Left ventricle myocardium inferior (tissue), 1 donor: ENCODE data around the gene TCERG1L. TPM values are rescaled to one million over a fixed set of nuclear protein-coding genes. Genes with fewer than 3 reads are reported as not detected.

ENCODE experiments used
- DNase-seq: peaks from one replicate; pipeline ENCODE4 v3.0.0-alpha.2; 2020
- H3K27ac ChIP-seq: fragments of 200-600 bp; replicated peaks from 2 replicates; pipeline ENCODE4 v1.8.0; 2021
- H3K27me3 ChIP-seq: fragments of 200-600 bp; 2 replicates; pipeline ENCODE4 v1.8.0; 2021; ENCODE audit warnings: low read depth
- H3K36me3 ChIP-seq: fragments of 200-600 bp; 2 replicates; pipeline ENCODE4 v1.8.0; 2021
- H3K4me1 ChIP-seq: fragments of 200-600 bp; 2 replicates; pipeline ENCODE4 v1.8.0; 2021
- H3K4me3 ChIP-seq: fragments of 200-600 bp; 2 replicates; pipeline ENCODE4 v1.8.0; 2021; ENCODE audit warnings: mild to moderate bottlenecking, moderate library complexity
- H3K9me3 ChIP-seq: fragments of 200-600 bp; replicated peaks from 2 replicates; pipeline ENCODE4 v1.8.0; 2021
- intact Hi-C: fragments of 100-400 bp; cut with micrococcal nuclease; formaldehyde crosslinking; loops from one replicate; pipeline ENCODE4 v1.11.0; 2022
- total RNA-seq: library from RNA; stranded (reverse); fragmentation: NEBNext Ultra II Directional; extraction: Animal tissue kit (Norgen Biotek cat#: 25700); gene quantifications from one replicate; pipeline ENCODE4 v1.2.1, GENCODE V29; 2021
- TF ChIP-seq, protein P1 (sequence below): fragments of 200-600 bp; IDR thresholded peaks from 2 replicates; pipeline ENCODE4 v1.8.0; 2021; ENCODE audit warnings: antibody characterized with exemption, mild to moderate bottlenecking, borderline replicate concordance
- donor health status: DM: no; HTN: yes; CAD: no; lungs with severe emphysema.

The TCERG1L gene
- total RNA-seq, 1 donor from 2014 or later = not detected

DNA sequence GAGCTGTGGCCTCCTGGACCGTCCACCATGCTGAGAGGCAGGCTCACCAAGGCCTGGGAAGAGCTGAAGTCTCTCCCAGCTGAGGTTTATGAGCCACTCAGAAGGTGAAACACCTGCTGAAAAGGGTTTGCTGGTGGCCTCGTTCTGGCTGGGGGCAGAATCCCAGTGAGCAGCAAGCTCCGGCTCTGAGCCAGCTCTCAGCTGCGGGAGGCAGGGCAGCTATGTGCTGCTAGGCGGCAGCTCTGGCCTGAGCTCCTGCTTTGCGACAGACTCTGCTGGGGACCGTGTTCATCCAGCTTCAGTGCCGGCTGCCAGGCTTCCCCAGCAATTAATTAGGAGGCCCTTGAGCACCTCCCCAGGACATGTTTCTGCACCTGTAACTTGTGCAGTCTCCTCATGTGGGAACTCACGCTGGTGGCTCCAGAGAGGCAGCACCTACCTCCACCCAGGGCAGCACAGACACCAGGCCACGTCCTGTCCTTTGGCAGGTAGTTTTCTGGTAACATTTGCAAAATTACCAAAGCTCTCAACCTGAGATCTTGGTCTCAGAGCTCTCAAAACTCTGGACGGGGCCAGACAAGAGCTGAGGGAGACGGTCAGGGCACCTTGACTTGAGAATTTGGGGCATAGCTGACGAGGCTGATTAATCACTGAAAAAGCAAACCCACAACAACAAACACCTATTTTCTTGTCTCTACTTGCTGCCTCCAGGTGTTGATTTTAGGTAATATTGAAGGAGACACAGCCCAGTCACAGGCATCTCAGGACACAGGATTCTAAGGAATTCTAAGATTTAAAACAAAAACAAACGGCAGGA is 185.0 kb downstream of the TCERG1L start:
- H3K4me3 ChIP-seq = no peak overlapping the region
- no peak for DNase-seq
- TF ChIP-seq, protein P1, sequence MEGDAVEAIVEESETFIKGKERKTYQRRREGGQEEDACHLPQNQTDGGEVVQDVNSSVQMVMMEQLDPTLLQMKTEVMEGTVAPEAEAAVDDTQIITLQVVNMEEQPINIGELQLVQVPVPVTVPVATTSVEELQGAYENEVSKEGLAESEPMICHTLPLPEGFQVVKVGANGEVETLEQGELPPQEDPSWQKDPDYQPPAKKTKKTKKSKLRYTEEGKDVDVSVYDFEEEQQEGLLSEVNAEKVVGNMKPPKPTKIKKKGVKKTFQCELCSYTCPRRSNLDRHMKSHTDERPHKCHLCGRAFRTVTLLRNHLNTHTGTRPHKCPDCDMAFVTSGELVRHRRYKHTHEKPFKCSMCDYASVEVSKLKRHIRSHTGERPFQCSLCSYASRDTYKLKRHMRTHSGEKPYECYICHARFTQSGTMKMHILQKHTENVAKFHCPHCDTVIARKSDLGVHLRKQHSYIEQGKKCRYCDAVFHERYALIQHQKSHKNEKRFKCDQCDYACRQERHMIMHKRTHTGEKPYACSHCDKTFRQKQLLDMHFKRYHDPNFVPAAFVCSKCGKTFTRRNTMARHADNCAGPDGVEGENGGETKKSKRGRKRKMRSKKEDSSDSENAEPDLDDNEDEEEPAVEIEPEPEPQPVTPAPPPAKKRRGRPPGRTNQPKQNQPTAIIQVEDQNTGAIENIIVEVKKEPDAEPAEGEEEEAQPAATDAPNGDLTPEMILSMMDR = no peak
- peaks cover 62% of the 10 kb centered on the region for H3K27me3 ChIP-seq
- H3K9me3 ChIP-seq = no peaks in the 10 kb centered on the region
- no peak overlapping the region for H3K27ac ChIP-seq
- no peaks in the 10 kb centered on the region for H3K36me3 ChIP-seq
- H3K4me1 ChIP-seq = peaks cover 11% of the 10 kb centered on the region
- intact Hi-C loops = no loop called here

DNA sequence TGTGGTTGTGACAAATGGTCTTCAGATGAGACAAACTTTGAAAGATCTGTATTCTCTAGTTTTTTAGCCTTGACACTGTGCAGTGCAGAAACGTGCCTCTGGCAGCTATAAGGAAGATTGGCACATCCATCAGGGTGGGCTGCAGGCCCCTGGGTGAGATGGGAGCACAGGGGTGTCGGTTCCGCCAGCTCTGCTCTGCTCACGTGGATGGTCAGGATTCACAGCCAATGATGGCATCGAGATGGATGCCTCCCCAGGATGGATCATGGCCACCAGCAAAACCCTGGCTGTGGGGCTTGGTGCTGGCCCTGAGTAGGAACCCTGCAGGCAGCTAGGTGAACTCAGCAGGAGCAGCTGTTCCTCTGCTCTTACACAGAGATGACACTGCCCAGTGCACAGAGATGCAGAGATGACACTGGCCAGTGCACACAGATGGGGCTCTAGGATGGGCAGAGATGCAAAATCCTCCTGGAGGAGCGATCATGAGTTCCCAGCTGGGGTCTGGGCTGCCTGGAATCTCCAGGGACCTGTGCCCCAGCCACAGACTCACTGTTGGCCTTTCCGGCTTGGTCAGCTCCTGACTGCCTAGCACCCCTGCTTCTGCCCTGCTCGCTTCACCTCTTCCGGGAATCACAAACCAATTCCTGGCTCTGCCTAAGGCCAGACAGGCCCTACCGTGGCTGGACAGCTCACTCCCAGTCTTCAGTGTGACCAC is 185.9 kb downstream of the TCERG1L start:
- Histone ChIP-seq H3K27ac (no peak overlapping the region), H3K27me3 (peaks cover 66% of the 10 kb centered on the region), H3K4me3 (no peak overlapping the region), H3K9me3 (no peaks in the 10 kb centered on the region), H3K4me1 (peaks cover 3% of the 10 kb centered on the region), H3K36me3 (no peaks in the 10 kb centered on the region)
- DNase-seq = no peak
- TF ChIP-seq, protein P1 = no peak
- intact Hi-C loops = no loop called here

DNA sequence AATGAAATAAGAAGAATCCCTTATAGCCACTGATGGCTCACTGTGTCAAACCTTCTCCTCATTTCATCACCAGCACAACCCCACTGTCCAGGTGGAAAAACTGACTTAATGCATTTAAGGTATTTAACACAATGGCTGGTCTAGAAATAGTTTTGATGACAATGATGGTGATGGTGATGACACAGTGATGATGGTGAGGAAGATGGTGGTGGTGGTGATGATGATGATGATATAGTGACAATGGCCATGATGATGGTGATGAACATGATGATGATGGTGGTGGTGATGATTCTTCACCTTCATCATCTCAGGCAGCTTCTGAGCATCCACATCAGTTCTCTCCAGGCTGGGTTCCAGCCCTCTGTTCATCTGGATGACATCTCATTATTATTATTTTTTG is 186.6 kb downstream of the TCERG1L start:
- Histone ChIP-seq H3K36me3 (no peaks in the 10 kb centered on the region), H3K9me3 (no peaks in the 10 kb centered on the region), H3K4me1 (no peaks in the 10 kb centered on the region), H3K4me3 (no peak overlapping the region), H3K27me3 (peaks cover 73% of the 10 kb centered on the region), H3K27ac (no peak overlapping the region)
- intact Hi-C loops = no loop called here
- TF ChIP-seq, protein P1 = no peak
- DNase-seq = no peak

DNA sequence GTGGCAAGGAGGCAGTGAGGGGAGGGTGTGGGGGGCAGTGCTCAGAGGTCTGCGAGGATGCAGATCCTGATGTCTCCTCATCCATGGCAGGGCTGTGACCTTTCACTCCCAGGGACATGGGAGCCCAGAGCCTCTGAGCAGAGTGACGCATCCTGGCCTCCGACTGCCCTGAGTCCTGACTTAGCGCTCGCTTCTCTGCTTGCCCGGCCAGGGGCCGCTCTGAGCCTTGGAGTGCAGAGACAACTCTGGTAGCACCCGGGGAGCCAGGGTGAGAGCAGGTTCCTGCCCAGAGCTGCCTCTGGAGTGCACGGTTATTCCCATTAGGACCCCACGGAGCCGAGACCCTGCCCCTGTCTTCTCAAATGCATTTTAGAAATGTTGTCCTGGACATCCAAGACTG is 188.0 kb downstream of the TCERG1L start:
- TF ChIP-seq, protein P1 = no peak
- Histone ChIP-seq H3K4me3 (no peak overlapping the region), H3K9me3 (no peaks in the 10 kb centered on the region), H3K27ac (no peak overlapping the region), H3K4me1 (no peaks in the 10 kb centered on the region), H3K36me3 (no peaks in the 10 kb centered on the region), H3K27me3 (peaks cover 64% of the 10 kb centered on the region)
- DNase-seq = no peak
- intact Hi-C loops = no loop called here

DNA sequence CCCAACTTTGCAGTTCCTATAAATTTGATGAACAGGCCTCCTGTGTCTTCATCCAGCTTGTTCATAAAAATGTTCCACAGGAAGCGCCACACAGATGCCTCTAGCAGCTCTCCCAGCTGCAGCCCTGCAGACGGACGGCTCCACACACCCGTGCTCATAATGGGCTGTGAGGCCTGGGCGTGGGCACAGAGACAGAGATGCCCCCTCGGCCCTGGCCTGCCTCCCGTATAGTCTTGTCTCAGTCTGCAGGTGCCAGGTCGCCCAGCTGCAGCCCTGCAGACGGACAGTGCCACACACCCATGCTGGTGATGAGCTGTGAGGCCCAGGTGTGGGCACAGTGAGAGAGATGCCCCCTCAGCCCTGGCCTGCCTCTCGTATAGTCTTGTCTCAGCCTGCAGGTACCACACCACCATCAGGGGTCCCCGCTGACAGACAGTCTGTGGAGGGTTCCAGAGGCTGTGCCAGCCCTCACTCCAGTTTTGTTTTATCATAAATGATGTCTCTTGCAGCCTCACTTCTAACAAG is 189.9 kb downstream of the TCERG1L start:
- no peaks in the 10 kb centered on the region for H3K36me3 ChIP-seq
- no peaks in the 10 kb centered on the region for H3K9me3 ChIP-seq
- H3K27ac ChIP-seq = no peak overlapping the region
- no peaks in the 10 kb centered on the region for H3K4me1 ChIP-seq
- H3K27me3 ChIP-seq = peaks cover 47% of the 10 kb centered on the region
- DNase-seq = no peak
- TF ChIP-seq, protein P1 = no peak
- intact Hi-C loops = no loop called here
- no peak overlapping the region for H3K4me3 ChIP-seq
